Measurements from ENCODE around the gene DBN1.

DBN1 gene

DNA sequence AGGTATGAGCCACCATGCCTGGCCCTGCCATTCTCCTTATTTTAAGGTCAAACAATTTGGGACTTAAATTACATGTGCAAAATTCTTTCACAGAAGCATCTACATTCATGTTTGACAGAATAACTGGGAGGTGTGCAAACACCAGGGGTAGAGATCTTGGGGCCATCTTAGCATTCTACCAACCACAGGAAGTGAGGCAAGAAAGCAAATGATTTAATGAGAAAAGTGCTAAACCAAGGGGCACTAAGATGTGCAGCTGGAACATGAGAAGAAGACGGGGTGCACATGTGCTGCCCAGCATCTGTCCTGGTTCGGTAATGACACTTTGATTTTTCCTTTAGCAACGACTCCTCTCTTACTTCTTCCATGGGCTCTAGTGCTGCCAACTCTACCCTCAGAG, 62.9 kb downstream of the DBN1 start:
- H3K4me1 ChIP-seq (ENCODE audit: control insufficient read depth, insufficient read depth, low read depth, low read length), result no peaks in the 10 kb centered on the region

DNA sequence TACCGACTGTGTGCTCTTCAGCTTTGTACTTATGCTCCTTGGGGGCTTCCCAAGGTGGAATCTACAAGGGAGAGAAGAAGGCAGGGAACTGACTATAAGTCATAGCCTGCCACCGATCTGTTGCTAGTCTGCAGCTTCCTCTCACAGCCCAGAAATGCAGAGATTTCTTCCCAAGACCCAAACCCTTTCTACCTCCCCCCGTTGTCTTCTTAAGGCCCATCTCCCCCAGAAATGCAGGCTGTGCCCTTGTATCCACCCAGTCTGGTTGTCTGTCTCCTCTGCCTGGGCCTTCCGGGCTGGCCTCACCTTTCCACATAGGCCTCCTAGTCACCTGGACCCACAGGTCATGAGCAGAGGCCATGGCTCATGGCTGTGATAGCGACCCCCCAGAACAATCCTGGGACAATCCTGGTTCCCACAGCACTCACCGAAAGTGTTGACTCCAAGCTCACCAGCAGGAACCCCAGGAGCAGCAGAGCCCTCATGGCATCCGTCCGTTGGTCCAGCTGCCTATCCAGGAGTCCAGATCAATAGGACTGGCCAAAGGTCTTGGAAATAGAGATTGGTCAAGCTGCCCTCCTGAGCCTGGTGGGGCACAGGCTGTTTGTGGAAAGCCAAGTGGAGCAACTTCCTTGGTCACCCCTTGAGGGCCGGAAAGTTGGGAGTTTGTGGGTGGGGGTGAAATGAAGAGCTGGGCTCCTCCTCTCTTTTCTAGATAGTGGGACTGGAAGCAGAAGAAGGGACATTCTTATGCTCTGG, 64.2 kb downstream of the DBN1 start, which contains the start of gene F12:
Gene F12, minus strand, starts transcription at position 522 of the 759 bp plus-strand sequence. Its CDS starts 37 bp downstream, at position 485.
- Histone ChIP-seq H2BK12ac (ENCODE audit: low read length in 2 of 2) (no peak within 1 kb of the TSS), H2BK120ac (ENCODE audit: low read depth, low read length) (no peak within 1 kb of the TSS), H3K36me3 (ENCODE audit: control insufficient read depth in 1 of 2, insufficient read depth in 2 of 2, low read depth in 1 of 2, low read length in 2 of 2) (no peaks in the 10 kb centered on the region), H3K9me3 (ENCODE audit: control insufficient read depth, low read length) (no peaks in the 10 kb centered on the region), H3K9ac (ENCODE audit: low read length) (no peak within 1 kb of the TSS), H3K79me1 (replicated peaks; ENCODE audit: low read length, poor library complexity, severe bottlenecking) (no peaks in the 10 kb centered on the region), H3K14ac (ENCODE audit: low read length in 2 of 2) (no peak within 1 kb of the TSS), H2BK15ac (ENCODE audit: low read depth, poor library complexity, severe bottlenecking) (no peak within 1 kb of the TSS), H3K4me1 (ENCODE audit: control insufficient read depth, insufficient read depth, low read depth, low read length) (peaks cover 7% of the 10 kb centered on the region), H2AK5ac (ENCODE audit: low read length, severe bottlenecking) (no peak within 1 kb of the TSS), H3K27ac (ENCODE audit: low read length, poor library complexity, severe bottlenecking) (no peak within 1 kb of the TSS), H3K27me3 (ENCODE audit: control insufficient read depth in 1 of 2, insufficient read depth in 1 of 2, low read length in 2 of 2) (peaks cover 0 to 64% of the 10 kb centered on the region in 2 experiments), H4K8ac (ENCODE audit: low read length) (no peak within 1 kb of the TSS), H2BK5ac (ENCODE audit: low read depth, low read length, poor library complexity, severe bottlenecking) (no peak within 1 kb of the TSS), H4K91ac (ENCODE audit: low read length) (no peak within 1 kb of the TSS), H3K4me3 (ENCODE audit: insufficient read depth in 1 of 2, low read depth in 1 of 2, low read length in 2 of 2) (no peak within 1 kb of the TSS), H3K4me2 (ENCODE audit: low read length, poor library complexity, severe bottlenecking) (no peak within 1 kb of the TSS), H3K23ac (ENCODE audit: low read length in 2 of 2) (no peak within 1 kb of the TSS), H2AFZ (ENCODE audit: low read depth, low read length) (no peak within 1 kb of the TSS), H3K18ac (ENCODE audit: low read depth in 1 of 2, low read length in 2 of 2) (no peak within 1 kb of the TSS), H3K4ac (ENCODE audit: low read depth in 1 of 2, low read length in 2 of 2) (no peak within 1 kb of the TSS)
- DNase-seq, result no peak
- 92% methylated on average over 9 of the region's 9 CpGs for WGBS

More for the DNA sequence above, 62.9 kb downstream of the DBN1 start:
- H3K23ac ChIP-seq (ENCODE audit: low read length in 2 of 2), result no peak overlapping the region
- H2BK15ac ChIP-seq (ENCODE audit: low read depth, poor library complexity, severe bottlenecking), result no peak overlapping the region
- no peak overlapping the region for H2BK5ac ChIP-seq (ENCODE audit: low read depth, low read length, poor library complexity, severe bottlenecking)
- WGBS, result 77% methylated on average over 3 of the region's 3 CpGs
- no peaks in the 10 kb centered on the region for H3K9me3 ChIP-seq (ENCODE audit: control insufficient read depth, low read length)
- H2AFZ ChIP-seq (ENCODE audit: low read depth, low read length), result no peak overlapping the region
- H3K9ac ChIP-seq (ENCODE audit: low read length), result no peak overlapping the region
- H3K36me3 ChIP-seq (ENCODE audit: control insufficient read depth in 1 of 2, insufficient read depth in 2 of 2, low read depth in 1 of 2, low read length in 2 of 2), result no peaks in the 10 kb centered on the region
- H4K8ac ChIP-seq (ENCODE audit: low read length), result no peak overlapping the region
- no peak overlapping the region for H3K4ac ChIP-seq (ENCODE audit: low read depth in 1 of 2, low read length in 2 of 2)
- no peak overlapping the region for H2BK120ac ChIP-seq (ENCODE audit: low read depth, low read length)
- no peak overlapping the region for H4K91ac ChIP-seq (ENCODE audit: low read length)
- H3K14ac ChIP-seq (ENCODE audit: low read length in 2 of 2), result no peak overlapping the region
- H2AK5ac ChIP-seq (ENCODE audit: low read length, severe bottlenecking), result no peak overlapping the region
- peaks cover 0 to 57% of the 10 kb centered on the region in 2 experiments for H3K27me3 ChIP-seq (ENCODE audit: control insufficient read depth in 1 of 2, insufficient read depth in 1 of 2, low read length in 2 of 2)
- no peaks in the 10 kb centered on the region for H3K79me1 ChIP-seq (replicated peaks; ENCODE audit: low read length, poor library complexity, severe bottlenecking)
- H3K4me3 ChIP-seq (ENCODE audit: insufficient read depth in 1 of 2, low read depth in 1 of 2, low read length in 2 of 2), result no peak overlapping the region
- H3K27ac ChIP-seq (ENCODE audit: low read length, poor library complexity, severe bottlenecking), result no peak overlapping the region
- no peak overlapping the region for H2BK12ac ChIP-seq (ENCODE audit: low read length in 2 of 2)
- H3K18ac ChIP-seq (ENCODE audit: low read depth in 1 of 2, low read length in 2 of 2), result no peak overlapping the region
- DNase-seq, result no peak
- no peak overlapping the region for H3K4me2 ChIP-seq (ENCODE audit: low read length, poor library complexity, severe bottlenecking)

Data from mesenchymal stem cell (in vitro differentiated cells and primary cell).